ENCODE results near the gene SLC7A6. TPM values are rescaled to one million over a fixed set of nuclear protein-coding genes. Genes with fewer than 3 reads are reported as not detected.

Gene SLC7A6
- total and polyA plus RNA-seq, 2 experiments from 2014 or later = 17.3 to 20.9 TPM

DNA sequence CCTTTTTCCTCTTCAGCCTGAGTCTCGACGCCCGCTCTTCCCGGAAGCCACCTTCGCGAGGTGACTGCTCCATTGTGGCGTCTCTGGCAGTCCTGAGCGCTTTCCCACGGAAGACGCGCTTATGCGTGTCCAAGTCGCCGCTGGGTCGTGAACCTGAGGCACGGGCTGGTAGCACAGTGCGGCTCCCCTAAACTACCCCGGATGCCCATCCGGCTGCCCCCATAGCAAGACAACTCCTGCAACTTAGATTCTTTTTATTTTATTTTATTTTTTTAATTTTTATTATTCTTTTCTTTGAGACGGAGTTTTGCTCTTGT is 26.3 kb upstream of the SLC7A6 start:
- Histone ChIP-seq H4K20me1 (ENCODE audit: insufficient read depth) (no peaks in the 10 kb centered on the region), H3K4me2 (ENCODE audit: unreplicated experiment) (peak overlapping the region; percentile 84), H3K9me2 (ENCODE audit: insufficient read depth) (no peaks in the 10 kb centered on the region), H3K9me3 (ENCODE audit: low read depth) (no peaks in the 10 kb centered on the region), H3K4me1 (ENCODE audit: insufficient read depth) (0 out of 2 replicates have a peak, but pooled peaks cover 5% of the 10 kb centered on the region), H2AFZ (peak overlapping the region; percentile 86), H3K79me2 (ENCODE audit: insufficient read depth) (no peaks in the 10 kb centered on the region), H3F3A (ENCODE audit: insufficient read depth) (no peaks in the 10 kb centered on the region), H3K9ac (peak overlapping the region; percentile 82), H3K4me3 (peak overlapping the region; percentile 72), H3K27ac (peak overlapping the region; percentile 87), H3K27me3 (replicated peaks; ENCODE audit: insufficient read depth) (no peaks in the 10 kb centered on the region), H3K36me3 (ENCODE audit: low read depth) (no peaks in the 10 kb centered on the region)
- TF ChIP-seq EZH2 (IDR thresholded peaks at IDR 0.05; ENCODE audit: insufficient read depth, poor library complexity, severe bottlenecking) (no peak), EZH2phosphoT487 (IDR thresholded peaks at IDR 0.05; ENCODE audit: insufficient read depth, low read depth) (no peak)
- in situ Hi-C loops (cut with MboI) = no loop called here
- no peak for DNase-seq
- WGBS, 2 experiments (ENCODE audit: low coverage in 1 of 2, low lambda C conversion rate in 2 of 2, missing lambda C conversion rate in 2 of 2) = 23 to 25% methylated on average over 20 of the region's 20 CpGs

DNA sequence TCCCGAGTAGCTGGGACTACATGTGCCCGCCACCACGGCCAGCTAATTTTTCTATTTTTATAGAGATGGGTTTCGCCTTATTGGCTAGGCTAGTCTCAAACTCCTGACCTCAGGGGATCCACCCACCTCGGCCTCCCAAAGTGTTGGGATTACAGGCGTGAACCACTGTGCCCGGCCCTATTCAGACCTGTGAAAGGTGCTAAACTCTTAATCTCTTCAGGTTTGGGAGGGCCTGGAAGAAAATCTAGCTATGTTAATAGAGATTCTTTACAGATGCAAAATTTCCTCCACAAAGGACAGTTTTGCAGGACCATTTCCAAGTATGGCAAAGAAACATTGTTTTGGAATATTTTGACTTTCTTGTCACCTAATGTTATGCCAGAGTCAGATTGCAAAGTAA is 22.2 kb upstream of the SLC7A6 start:
- WGBS, 2 experiments (ENCODE audit: low coverage in 1 of 2, low lambda C conversion rate in 2 of 2, missing lambda C conversion rate in 2 of 2) = 84 to 85% methylated on average over 6 to 7 of the region's 7 CpGs
- H3K27me3 ChIP-seq (replicated peaks; ENCODE audit: insufficient read depth) = no peaks in the 10 kb centered on the region
- no peak overlapping the region for H3K9ac ChIP-seq
- no peak for DNase-seq
- no peaks in the 10 kb centered on the region for H3K9me2 ChIP-seq (ENCODE audit: insufficient read depth)
- H3F3A ChIP-seq (ENCODE audit: insufficient read depth) = no peaks in the 10 kb centered on the region
- H3K9me3 ChIP-seq (ENCODE audit: low read depth) = no peaks in the 10 kb centered on the region
- in situ Hi-C loops (cut with MboI) = no loop called here
- H3K36me3 ChIP-seq (ENCODE audit: low read depth) = no peaks in the 10 kb centered on the region
- no peak for TF ChIP-seq EZH2 (IDR thresholded peaks at IDR 0.05; ENCODE audit: insufficient read depth, poor library complexity, severe bottlenecking)
- TF ChIP-seq EZH2phosphoT487 (IDR thresholded peaks at IDR 0.05; ENCODE audit: insufficient read depth, low read depth) = no peak
- peaks cover 15% of the 10 kb centered on the region for H3K4me1 ChIP-seq (ENCODE audit: insufficient read depth)
- H3K4me3 ChIP-seq = no peak overlapping the region
- H3K4me2 ChIP-seq (ENCODE audit: unreplicated experiment) = no peak overlapping the region
- H3K27ac ChIP-seq = no peak overlapping the region
- no peaks in the 10 kb centered on the region for H4K20me1 ChIP-seq (ENCODE audit: insufficient read depth)
- H2AFZ ChIP-seq = no peak overlapping the region
- peaks cover 18% of the 10 kb centered on the region for H3K79me2 ChIP-seq (ENCODE audit: insufficient read depth)

DNA sequence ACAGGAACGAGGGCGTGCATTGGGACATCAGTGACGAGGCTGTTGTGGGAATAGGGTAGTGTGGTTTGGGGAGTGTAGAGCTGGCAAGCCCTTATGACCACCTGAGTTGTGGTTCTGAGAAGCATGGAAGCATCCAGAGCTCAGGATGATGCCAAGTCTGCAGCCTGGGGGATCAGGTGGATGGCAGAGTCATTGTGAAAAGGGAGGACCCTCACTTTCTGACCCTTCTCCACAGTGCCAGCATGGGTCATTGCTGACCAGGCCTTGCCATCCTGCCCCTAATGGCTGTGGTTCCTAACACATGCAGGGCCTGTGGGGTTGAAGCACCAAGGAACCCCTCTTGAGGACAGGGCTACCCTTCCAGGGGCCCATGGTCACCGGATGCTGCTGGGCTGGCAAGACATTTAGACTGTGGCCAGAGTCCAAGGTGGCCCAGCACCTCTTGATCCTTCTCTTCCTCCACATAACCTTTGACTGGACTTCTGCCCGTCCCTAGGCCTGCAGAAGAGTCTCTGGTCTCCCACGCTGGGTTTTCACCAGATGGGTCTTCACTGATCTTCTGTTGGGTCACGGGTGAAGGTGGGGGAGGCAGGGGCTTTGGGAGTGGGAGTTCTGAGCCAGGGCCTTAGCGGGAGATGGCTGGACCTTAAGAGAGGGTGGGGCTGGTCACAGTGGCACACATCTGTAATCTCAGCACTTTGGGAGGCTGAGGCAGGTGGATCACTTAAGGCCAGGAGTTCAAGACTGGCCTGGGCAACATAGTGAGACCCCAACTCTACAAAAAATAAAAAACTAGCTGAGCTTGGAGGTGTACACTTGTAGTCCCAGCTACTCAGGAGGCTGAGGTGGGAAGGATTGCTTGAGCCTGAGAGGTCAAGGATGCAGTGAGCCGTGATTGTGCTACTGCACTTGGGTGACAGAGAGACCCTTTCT is 21.1 kb upstream of the SLC7A6 start:
- TF ChIP-seq EZH2 (IDR thresholded peaks at IDR 0.05; ENCODE audit: insufficient read depth, poor library complexity, severe bottlenecking) = no peak
- no peak for TF ChIP-seq EZH2phosphoT487 (IDR thresholded peaks at IDR 0.05; ENCODE audit: insufficient read depth, low read depth)
- Histone ChIP-seq H3K79me2 (ENCODE audit: insufficient read depth) (peaks cover 25% of the 10 kb centered on the region), H3K27me3 (replicated peaks; ENCODE audit: insufficient read depth) (no peaks in the 10 kb centered on the region), H3K36me3 (ENCODE audit: low read depth) (no peaks in the 10 kb centered on the region), H3K4me1 (ENCODE audit: insufficient read depth) (peaks cover 15% of the 10 kb centered on the region), H3K4me2 (ENCODE audit: unreplicated experiment) (no peak overlapping the region), H3K9ac (no peak overlapping the region), H3K9me3 (ENCODE audit: low read depth) (no peaks in the 10 kb centered on the region), H4K20me1 (ENCODE audit: insufficient read depth) (no peaks in the 10 kb centered on the region), H3K4me3 (no peak overlapping the region), H3F3A (ENCODE audit: insufficient read depth) (no peaks in the 10 kb centered on the region), H3K27ac (no peak overlapping the region), H2AFZ (no peak overlapping the region), H3K9me2 (ENCODE audit: insufficient read depth) (no peaks in the 10 kb centered on the region)
- 90% methylated on average over 9 of the region's 9 CpGs for WGBS, 2 experiments (ENCODE audit: low coverage in 1 of 2, low lambda C conversion rate in 2 of 2, missing lambda C conversion rate in 2 of 2)
- in situ Hi-C loops (cut with MboI) = no loop called here
- DNase-seq = no peak

DNA sequence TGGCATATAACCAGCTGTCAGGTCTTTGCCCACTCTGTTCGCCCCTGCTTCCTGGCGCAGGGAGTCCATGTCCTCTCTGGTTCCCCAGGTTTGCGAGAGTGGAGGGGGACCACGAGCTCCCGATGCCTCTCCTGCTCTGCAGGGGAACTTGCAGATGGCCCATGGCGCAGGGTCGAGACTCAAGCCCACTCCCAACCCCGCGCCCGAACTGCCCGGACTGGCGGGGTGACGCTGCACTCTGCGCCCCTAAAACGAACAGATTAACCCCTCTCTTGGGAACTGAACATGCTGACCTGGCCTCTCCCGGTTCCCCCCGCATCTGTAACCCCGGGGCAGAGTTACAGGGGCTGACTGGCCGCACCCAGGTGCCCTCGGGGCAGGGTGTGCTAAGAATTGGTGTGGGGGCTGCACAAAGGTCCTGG is 19.8 kb upstream of the SLC7A6 start:
- Histone ChIP-seq H3K4me3 (peak overlapping the region; percentile 91), H4K20me1 (ENCODE audit: insufficient read depth) (no peaks in the 10 kb centered on the region), H3K4me1 (ENCODE audit: insufficient read depth) (peaks cover 10% of the 10 kb centered on the region), H3K36me3 (ENCODE audit: low read depth) (no peaks in the 10 kb centered on the region), H3K9ac (peak overlapping the region; percentile 78), H3K27me3 (replicated peaks; ENCODE audit: insufficient read depth) (no peaks in the 10 kb centered on the region), H2AFZ (peak overlapping the region; percentile 95), H3K27ac (no peak overlapping the region), H3K4me2 (ENCODE audit: unreplicated experiment) (peak overlapping the region; percentile 78), H3K9me2 (ENCODE audit: insufficient read depth) (no peaks in the 10 kb centered on the region), H3K79me2 (ENCODE audit: insufficient read depth) (peaks cover 31% of the 10 kb centered on the region), H3K9me3 (ENCODE audit: low read depth) (no peaks in the 10 kb centered on the region), H3F3A (ENCODE audit: insufficient read depth) (no peaks in the 10 kb centered on the region)
- in situ Hi-C loops (cut with MboI) = no loop called here
- 4 to 5% methylated on average over 19 of the region's 20 CpGs for WGBS, 2 experiments (ENCODE audit: low coverage in 1 of 2, low lambda C conversion rate in 2 of 2, missing lambda C conversion rate in 2 of 2)
- TF ChIP-seq EZH2 (IDR thresholded peaks at IDR 0.05; ENCODE audit: insufficient read depth, poor library complexity, severe bottlenecking) = no peak
- no peak for TF ChIP-seq EZH2phosphoT487 (IDR thresholded peaks at IDR 0.05; ENCODE audit: insufficient read depth, low read depth)
- no peak for DNase-seq
